WTC11 (cell line): ENCODE results near the gene PRLR. TPM values are rescaled to one million over a fixed set of nuclear protein-coding genes. Genes with fewer than 3 reads are reported as not detected.

ENCODE experiments used
- ATAC-seq: fragments of 200-7000 bp; cut with Tn5 transposase; 2 replicates; pipeline ENCODE4 v1.10.0; 2021; ENCODE audit warnings: mild to moderate bottlenecking, moderate library complexity
- CTCF ChIA-PET: fragments of 300-600 bp; sonication (Branson Sonifier 250); formaldehyde crosslinking; loops from one replicate; lab custom pipeline; 2021; ENCODE audit warnings: antibody characterized with exemption; lab: Charles Lee
- POLR2A ChIA-PET: fragments of 350-600 bp; sonication (Branson Sonifier 250); formaldehyde crosslinking; loops from one replicate; lab custom pipeline; 2021; ENCODE audit warnings: antibody characterized with exemption; lab: Charles Lee
- DNase-seq: peaks from one replicate; pipeline ENCODE4 v3.0.0; 2021; ENCODE audit warnings: low spot score
- H3K27ac Mint-ChIP-seq: 2 replicates; pipeline ENCODE4 v1.8.0; 2021; ENCODE audit warnings: mixed read lengths
- H3K27me3 Mint-ChIP-seq: 2 replicates; pipeline ENCODE4 v1.8.0; 2021; ENCODE audit warnings: low read depth, mild to moderate bottlenecking, moderate library complexity, mixed read lengths
- H3K36me3 Mint-ChIP-seq: 2 replicates; pipeline ENCODE4 v1.8.0; 2021; ENCODE audit warnings: mixed read lengths
- H3K4me1 Mint-ChIP-seq: 2 replicates; pipeline ENCODE4 v1.8.0; 2022; ENCODE audit warnings: mixed read lengths
- H3K4me3 Mint-ChIP-seq: 2 replicates; pipeline ENCODE4 v1.8.0; 2021; ENCODE audit warnings: mild to moderate bottlenecking, moderate library complexity, mixed read lengths
- H3K9me3 Mint-ChIP-seq: 2 replicates; pipeline ENCODE4 v1.8.0; 2021; ENCODE audit warnings: mixed read lengths
- ATF3 ChIP-seq: sonication (generic); formaldehyde crosslinking; conservative IDR thresholded peaks from 2 replicates; pipeline ENCODE4 v1.8.1; 2022; ENCODE audit warnings: mild to moderate bottlenecking, missing genetic modification reagents
- CDX4 ChIP-seq: fragments of 250-450 bp; sonication (Bioruptor Pico); IDR thresholded peaks from 2 replicates; pipeline ENCODE4 v1.9.0; 2021; ENCODE audit warnings: moderate library complexity, mild to moderate bottlenecking, inconsistent platforms, borderline replicate concordance
- ETV6 ChIP-seq: sonication (generic); formaldehyde crosslinking; IDR thresholded peaks from 2 replicates; pipeline ENCODE4 v1.8.1; 2022; ENCODE audit warnings: mild to moderate bottlenecking, missing genetic modification reagents
- GRHL2 ChIP-seq: fragments of 250-450 bp; sonication (Bioruptor Pico); IDR thresholded peaks from 2 replicates; pipeline ENCODE4 v1.8.0; 2022; ENCODE audit warnings: mild to moderate bottlenecking, moderate library complexity; ENCODE audit not compliant: insufficient replicate concordance, severe bottlenecking
- JAZF1 ChIP-seq: fragments of 250-450 bp; sonication (Bioruptor Pico); IDR thresholded peaks from 2 replicates; pipeline ENCODE4 v1.9.0; 2021; ENCODE audit warnings: moderate library complexity, mild to moderate bottlenecking, inconsistent platforms
- JUN ChIP-seq: sonication (generic); formaldehyde crosslinking; IDR thresholded peaks from 2 replicates; pipeline ENCODE4 v1.8.0; 2023; ENCODE audit warnings: mild to moderate bottlenecking, missing genetic modification reagents
- KAT7 ChIP-seq: sonication (generic); formaldehyde crosslinking; IDR thresholded peaks from 2 replicates; pipeline ENCODE4 v1.8.1; 2023; ENCODE audit warnings: missing genetic modification reagents, mild to moderate bottlenecking, borderline replicate concordance
- MXD4 ChIP-seq: fragments of 250-450 bp; sonication (Bioruptor Pico); IDR thresholded peaks from 2 replicates; pipeline ENCODE4 v1.8.0; 2021; ENCODE audit warnings: mild to moderate bottlenecking, moderate library complexity, borderline replicate concordance
- NFYB ChIP-seq: sonication (generic); formaldehyde crosslinking; conservative IDR thresholded peaks from 2 replicates; pipeline ENCODE4 v1.8.0; 2022; ENCODE audit warnings: low read depth, missing genetic modification reagents
- NR3C1 ChIP-seq: sonication (generic); formaldehyde crosslinking; conservative IDR thresholded peaks from 2 replicates; pipeline ENCODE4 v1.8.1; 2023; ENCODE audit warnings: low read depth, mild to moderate bottlenecking, missing genetic modification reagents
- OVOL2 ChIP-seq: fragments of 250-450 bp; sonication (Bioruptor Pico); IDR thresholded peaks from 2 replicates; pipeline ENCODE4 v1.9.0; 2021; ENCODE audit warnings: mild to moderate bottlenecking, borderline replicate concordance
- RELA ChIP-seq: sonication (generic); formaldehyde crosslinking; IDR thresholded peaks from 2 replicates; pipeline ENCODE4 v1.8.1; 2022; ENCODE audit warnings: missing genetic modification reagents, mild to moderate bottlenecking, borderline replicate concordance
- TEAD1 ChIP-seq: sonication (generic); formaldehyde crosslinking; IDR thresholded peaks from 2 replicates; pipeline ENCODE4 v1.8.0; 2022; ENCODE audit warnings: mild to moderate bottlenecking, missing genetic modification reagents
- ZMAT4 ChIP-seq: fragments of 250-450 bp; sonication (Bioruptor Pico); IDR thresholded peaks from 2 replicates; pipeline ENCODE4 v1.9.0; 2021; ENCODE audit warnings: mild to moderate bottlenecking
- ZNF232 ChIP-seq: sonication (generic); formaldehyde crosslinking; IDR thresholded peaks from 2 replicates; pipeline ENCODE4 v1.8.0; 2022; ENCODE audit warnings: mild to moderate bottlenecking, missing genetic modification reagents
- ZNF423 ChIP-seq: fragments of 250-450 bp; sonication (Bioruptor Pico); IDR thresholded peaks from 2 replicates; pipeline ENCODE4 v2.1.2; 2022; ENCODE audit warnings: mild to moderate bottlenecking, moderate library complexity
- ZNF671 ChIP-seq: fragments of 250-450 bp; sonication (Bioruptor Pico); IDR thresholded peaks from 2 replicates; pipeline ENCODE4 v1.8.0; 2021; ENCODE audit warnings: mild to moderate bottlenecking
- total RNA-seq: library from RNA; stranded (reverse); gene quantifications from 3 replicates; pipeline ENCODE4 v1.2.3, GENCODE V29; 2021
- TF ChIP-seq, protein P1 (sequence below): sonication (generic); formaldehyde crosslinking; IDR thresholded peaks from 2 replicates; pipeline ENCODE4 v1.8.1; 2022; ENCODE audit warnings: low read depth, missing genetic modification reagents, borderline replicate concordance

The PRLR gene
- total RNA-seq, 1 experiment from 2014 or later, result 3.2 TPM

DNA sequence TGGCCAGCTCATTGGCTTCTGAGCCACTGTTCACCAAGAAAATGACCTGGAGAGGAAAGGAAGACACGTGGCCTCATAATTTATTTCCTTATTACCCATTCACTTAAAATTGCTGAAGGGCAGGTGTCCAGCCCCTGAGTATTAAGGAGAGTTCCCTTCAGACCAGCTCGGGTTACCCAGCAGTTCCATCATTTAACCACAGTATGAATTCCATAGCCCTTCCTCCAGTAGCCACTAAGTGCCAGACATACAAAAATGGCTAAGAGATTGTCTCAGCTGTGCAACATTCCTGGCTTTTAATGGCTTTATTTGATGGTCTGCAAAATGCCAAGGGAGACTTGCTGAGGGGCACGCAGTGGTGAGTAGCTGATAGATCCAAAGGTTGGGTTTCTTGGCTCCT, 195.0 kb downstream of the PRLR start:
- no peak overlapping the region for H3K4me3 Mint-ChIP-seq
- POLR2A ChIA-PET, result no interaction called here
- no peaks in the 10 kb centered on the region for H3K27me3 Mint-ChIP-seq
- no peaks in the 10 kb centered on the region for H3K9me3 Mint-ChIP-seq
- DNase-seq (no peak), ATAC-seq (no peak)
- peaks cover 22% of the 10 kb centered on the region for H3K4me1 Mint-ChIP-seq
- no peak overlapping the region for H3K27ac Mint-ChIP-seq
- CTCF ChIA-PET, result no interaction called here
- H3K36me3 Mint-ChIP-seq, result no peaks in the 10 kb centered on the region
- TF ChIP-seq NR3C1 (CRISPR knock-in tag), result no peak

DNA sequence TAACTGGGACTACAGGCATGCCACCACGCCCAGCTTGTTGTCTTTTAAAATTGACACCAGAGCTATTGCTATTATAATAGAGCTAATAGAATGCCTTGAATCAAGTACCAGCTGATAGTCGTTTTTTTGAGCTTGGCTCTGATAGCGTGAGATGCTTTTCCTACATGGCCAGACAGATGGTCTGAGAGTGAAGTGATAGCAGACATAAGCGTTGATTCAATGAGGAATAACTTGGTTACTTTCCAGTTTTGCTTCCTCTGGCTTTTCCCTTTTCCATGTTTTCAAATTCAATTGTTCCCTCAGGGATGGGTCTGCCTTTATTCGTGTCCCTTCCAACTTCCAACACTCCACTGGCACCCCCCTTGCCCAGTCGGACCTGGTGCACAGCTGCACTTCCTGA, 197.9 kb downstream of the PRLR start:
- ATAC-seq (no peak), DNase-seq (no peak)
- Mint-ChIP-seq H3K9me3 (no peaks in the 10 kb centered on the region), H3K27ac (no peak overlapping the region), H3K36me3 (no peaks in the 10 kb centered on the region), H3K27me3 (no peaks in the 10 kb centered on the region), H3K4me1 (peaks cover 19% of the 10 kb centered on the region), H3K4me3 (no peak overlapping the region)
- POLR2A ChIA-PET, result interaction anchor here (0.6 kb wide), 1 partner anchor 171 kb away, joined by 3 read pairs; no protein-coding TSS in a partner anchor
- TF ChIP-seq OVOL2 (CRISPR knock-in tag) (no peak), CDX4 (CRISPR knock-in tag) (no peak), GRHL2 (CRISPR knock-in tag) (no peak), ZNF423 (CRISPR knock-in tag) (no peak), NR3C1 (CRISPR knock-in tag) (no peak), JUN (CRISPR knock-in tag) (no peak), JAZF1 (CRISPR knock-in tag) (no peak)
- TF ChIP-seq, protein P1, sequence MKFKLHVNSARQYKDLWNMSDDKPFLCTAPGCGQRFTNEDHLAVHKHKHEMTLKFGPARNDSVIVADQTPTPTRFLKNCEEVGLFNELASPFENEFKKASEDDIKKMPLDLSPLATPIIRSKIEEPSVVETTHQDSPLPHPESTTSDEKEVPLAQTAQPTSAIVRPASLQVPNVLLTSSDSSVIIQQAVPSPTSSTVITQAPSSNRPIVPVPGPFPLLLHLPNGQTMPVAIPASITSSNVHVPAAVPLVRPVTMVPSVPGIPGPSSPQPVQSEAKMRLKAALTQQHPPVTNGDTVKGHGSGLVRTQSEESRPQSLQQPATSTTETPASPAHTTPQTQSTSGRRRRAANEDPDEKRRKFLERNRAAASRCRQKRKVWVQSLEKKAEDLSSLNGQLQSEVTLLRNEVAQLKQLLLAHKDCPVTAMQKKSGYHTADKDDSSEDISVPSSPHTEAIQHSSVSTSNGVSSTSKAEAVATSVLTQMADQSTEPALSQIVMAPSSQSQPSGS (CRISPR knock-in tag), result no peak
- CTCF ChIA-PET, result interaction anchor here (1.6 kb wide), 1 partner anchor 29 kb away, joined by 5 read pairs; no protein-coding TSS in a partner anchor

GRCh38 chr5:35031276-35031675, 199.0 kb downstream of the PRLR start:
- DNase-seq (no peak), ATAC-seq (no peak; the same call in 1 of the 2 replicates)
- no peaks in the 10 kb centered on the region for H3K9me3 Mint-ChIP-seq
- TF ChIP-seq TEAD1 (CRISPR knock-in tag) (no peak), ZNF671 (CRISPR knock-in tag) (no peak)
- no peaks in the 10 kb centered on the region for H3K27me3 Mint-ChIP-seq
- CTCF ChIA-PET, result interaction anchor here (1.3 kb wide), 2 partner anchors 28 to 568 kb away, joined by 4 read pairs; no protein-coding TSS in a partner anchor
- no peak overlapping the region for H3K4me3 Mint-ChIP-seq
- POLR2A ChIA-PET, result no interaction called here
- H3K27ac Mint-ChIP-seq, result no peak overlapping the region
- no peaks in the 10 kb centered on the region for H3K36me3 Mint-ChIP-seq
- peaks cover 11% of the 10 kb centered on the region for H3K4me1 Mint-ChIP-seq

- no peaks in the 10 kb centered on the region for H3K9me3 Mint-ChIP-seq
- no peak for TF ChIP-seq NFYB (CRISPR knock-in tag)
- no peak for TF ChIP-seq ATF3 (CRISPR knock-in tag)
- TF ChIP-seq KAT7 (CRISPR knock-in tag), result no peak
- TF ChIP-seq ETV6 (CRISPR knock-in tag), result no peak
- no peak for TF ChIP-seq RELA
- no peak for TF ChIP-seq MXD4 (CRISPR knock-in tag)
- TF ChIP-seq ZMAT4, result no peak
- no peak for TF ChIP-seq ZNF232 (CRISPR knock-in tag)
- H3K4me3 Mint-ChIP-seq, result no peak overlapping the region
- POLR2A ChIA-PET, result no interaction called here
- no peaks in the 10 kb centered on the region for H3K36me3 Mint-ChIP-seq
- H3K27me3 Mint-ChIP-seq, result no peaks in the 10 kb centered on the region
- H3K27ac Mint-ChIP-seq, result no peak overlapping the region
- CTCF ChIA-PET, result interaction anchor here (1.3 kb wide), 2 partner anchors 27 to 569 kb away, joined by 4 read pairs; no protein-coding TSS in a partner anchor
- DNase-seq, result no peak
- no peak for ATAC-seq
- peaks cover 8% of the 10 kb centered on the region for H3K4me1 Mint-ChIP-seq
These were observed 199.7 kb downstream of the PRLR start for GRCh38 chr5:35030426-35031100.
